CD14-positive monocyte (primary cell): Measurements from ENCODE around the gene OLIG3. TPM values are rescaled to one million over a fixed set of nuclear protein-coding genes. Genes with fewer than 3 reads are reported as not detected.

ENCODE experiments used
- DNase-seq, 3 donors: peaks; one replicate each; pipeline ENCODE4 v3.0.0-alpha.2; 2011 to 2022
- H2AFZ ChIP-seq: 2 replicates; pipeline ENCODE4 v1.6.0; 2012; ENCODE audit warnings: mild to moderate bottlenecking, low read depth, low read length, inconsistent platforms; ENCODE audit not compliant: insufficient read depth, poor library complexity, severe bottlenecking
- H3K27ac ChIP-seq, 2 donors: 1 replicate in 1 of 2; 2 replicates in 1 of 2; pipeline ENCODE4 v1.5.1; 2012 to 2013; ENCODE audit warnings: low read length in 2 of 2, control low read depth in 1 of 2, inconsistent platforms in 1 of 2, low read depth in 1 of 2, mild to moderate bottlenecking in 1 of 2
- H3K27me3 ChIP-seq, 2 donors: one replicate each; pipeline versions ENCODE4 v1.6.0 to v1.6.1; 2011 to 2013; ENCODE audit warnings: low read length in 2 of 2; ENCODE audit not compliant: control insufficient read depth in 2 of 2, insufficient read depth in 2 of 2
- H3K36me3 ChIP-seq, 2 donors: replicated peaks in 1 of 2; 1 replicate in 1 of 2; 2 replicates in 1 of 2; pipeline versions ENCODE4 v1.5.1 to v1.6.1; 2012 to 2013; ENCODE audit warnings: low read length in 2 of 2, control low read depth in 1 of 2, inconsistent platforms in 1 of 2, mild to moderate bottlenecking in 1 of 2; ENCODE audit not compliant: insufficient read depth in 2 of 2, control insufficient read depth in 1 of 2
- H3K4me1 ChIP-seq, 2 donors: 1 replicate in 1 of 2; 2 replicates in 1 of 2; pipeline versions ENCODE4 v1.5.1 to v1.6.1; 2012 to 2013; ENCODE audit warnings: low read length in 2 of 2, control low read depth in 1 of 2, inconsistent platforms in 1 of 2, mild to moderate bottlenecking in 1 of 2, moderate library complexity in 1 of 2; ENCODE audit not compliant: insufficient read depth in 2 of 2, control insufficient read depth in 1 of 2
- H3K4me2 ChIP-seq: replicated peaks from 2 replicates; pipeline ENCODE3; 2012; ENCODE audit warnings: low read length, moderate library complexity, mild to moderate bottlenecking; ENCODE audit not compliant: poor library complexity, severe bottlenecking; ENCODE audit errors: extremely low read depth
- H3K4me3 ChIP-seq, 3 experiments: fragments of 200-600 bp in 1 of 3; sonication (generic) in 1 of 3; replicated peaks in 1 of 3; 1 replicate in 2 of 3; 2 replicates in 1 of 3; pipeline ENCODE4 v1.5.1; 2011 to 2013; ENCODE audit warnings: low read length in 3 of 3, mild to moderate bottlenecking in 3 of 3, control low read depth in 2 of 3, low read depth in 2 of 3, inconsistent platforms in 1 of 3, moderate library complexity in 1 of 3
- H3K79me2 ChIP-seq: 2 replicates; pipeline ENCODE4 v1.6.0; 2012; ENCODE audit warnings: mild to moderate bottlenecking, control low read depth, inconsistent platforms, low read length, moderate library complexity; ENCODE audit not compliant: insufficient read depth
- H3K9ac ChIP-seq: 2 replicates; pipeline ENCODE4 v1.6.0; 2017; ENCODE audit warnings: low read length, mild to moderate bottlenecking; ENCODE audit not compliant: insufficient read depth, poor library complexity, severe bottlenecking
- H3K9me3 ChIP-seq, 2 donors: replicated peaks in 1 of 2; 1 replicate in 1 of 2; 2 replicates in 1 of 2; pipeline versions ENCODE4 v1.5.1 to v1.6.1; 2012 to 2013; ENCODE audit warnings: low read length in 2 of 2, control low read depth in 1 of 2; ENCODE audit not compliant: control insufficient read depth in 1 of 2, insufficient read depth in 1 of 2
- H4K20me1 ChIP-seq: 2 replicates; pipeline ENCODE4 v1.6.0; 2012; ENCODE audit warnings: mild to moderate bottlenecking, low read length, control low read depth, moderate library complexity; ENCODE audit not compliant: insufficient read depth
- H3K27ac Mint-ChIP-seq, 7 donors: one replicate each; pipeline ENCODE4 v1.8.0; 2020; ENCODE audit warnings: mild to moderate bottlenecking in 7 of 7, mixed read lengths in 7 of 7, moderate library complexity in 6 of 7, inconsistent platforms in 2 of 7
- H3K27me3 Mint-ChIP-seq, 3 donors: one replicate each; pipeline ENCODE4 v1.8.0; 2021 to 2022; ENCODE audit warnings: low read depth in 3 of 3, mild to moderate bottlenecking in 3 of 3, mixed read lengths in 3 of 3, moderate library complexity in 3 of 3, inconsistent platforms in 1 of 3
- H3K36me3 Mint-ChIP-seq, 2 donors: one replicate each; pipeline ENCODE4 v1.8.0; 2020; ENCODE audit warnings: mixed read lengths in 2 of 2, inconsistent platforms in 1 of 2, mild to moderate bottlenecking in 1 of 2
- H3K4me1 Mint-ChIP-seq: one replicate; pipeline ENCODE4 v1.8.0; 2020; ENCODE audit warnings: mild to moderate bottlenecking, mixed read lengths
- H3K4me3 Mint-ChIP-seq, 2 donors: one replicate each; pipeline ENCODE4 v1.8.0; 2020; ENCODE audit warnings: mild to moderate bottlenecking in 2 of 2, mixed read lengths in 2 of 2, moderate library complexity in 1 of 2
- H3K9me3 Mint-ChIP-seq, 7 donors: one replicate each; pipeline ENCODE4 v1.8.0; 2020 to 2022; ENCODE audit warnings: mixed read lengths in 7 of 7, mild to moderate bottlenecking in 6 of 7, moderate library complexity in 6 of 7, inconsistent platforms in 2 of 7
- WGBS: methylation state at CpG from one replicate; pipeline ENCODE4 v1.1.5; 2013; ENCODE audit warnings: missing lambda C conversion rate; ENCODE audit not compliant: insufficient coverage; 5-methylcytosine and 5-hydroxymethylcytosine counted together
- intact Hi-C, 2 donors: fragments of 100-400 bp; cut with micrococcal nuclease; formaldehyde crosslinking; loops; one replicate each; pipeline versions ENCODE4 v1.15.0 to v1.15.1; 2023
- polyA plus RNA-seq, 3 donors: library from polyadenylated mRNA; depleted of rRNA in 1 of 3; unstranded in 2 of 3; stranded (reverse) in 1 of 3; fragments of 300-500 nt in 2 of 3; fragments of >200 nt in 1 of 3; fragmentation: Illumina TruSeq in 2 of 3; gene quantifications; 1 replicate in 2 of 3; 2 replicates in 1 of 3; pipeline ENCODE4 v1.2.3, GENCODE V29; 2012 to 2021
- TF ChIP-seq, protein P1 (sequence below): fragments of 200-600 bp; IDR thresholded peaks from one replicate; pipeline ENCODE4 v1.8.0; 2022; ENCODE audit warnings: antibody characterized with exemption, mild to moderate bottlenecking

Gene OLIG3
- polyA plus RNA-seq, 3 donors, result not detected

DNA sequence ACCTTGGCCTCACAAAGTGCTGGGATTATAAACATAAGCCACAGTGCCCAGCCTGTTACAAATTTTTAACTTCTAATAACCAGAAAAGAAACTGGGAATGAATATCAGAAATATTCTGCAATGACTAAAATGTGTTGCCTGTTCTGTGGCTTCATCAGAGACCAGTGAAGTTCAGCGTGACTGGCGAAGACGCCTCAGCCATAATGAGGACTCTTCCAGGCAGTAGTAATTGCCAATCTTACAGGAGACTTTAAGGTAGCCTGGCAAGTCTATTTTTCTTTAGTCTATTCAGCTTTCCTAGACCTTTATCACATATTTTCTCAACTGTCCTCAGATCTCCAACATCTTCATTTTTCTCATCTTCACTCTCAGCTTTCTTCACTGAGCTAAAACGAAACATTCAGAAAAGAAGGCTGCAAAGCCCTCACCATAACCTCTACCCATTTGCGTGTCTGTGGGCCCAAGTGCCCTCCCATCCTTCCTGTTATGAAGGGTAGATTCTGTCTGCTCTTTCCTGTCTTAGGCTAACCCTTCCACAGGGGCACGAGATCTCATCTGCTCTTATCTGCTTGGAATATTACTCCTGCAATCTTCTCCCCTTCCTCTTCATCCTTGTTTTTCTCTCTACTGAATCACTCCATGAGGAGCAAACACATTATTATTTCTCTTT lies 42.0 kb upstream of the OLIG3 start:
- Histone ChIP-seq H3K4me2 (no peak overlapping the region), H3K27me3 (peaks cover 18 to 26% of the 10 kb centered on the region in 2 donors), H4K20me1 (no peaks in the 10 kb centered on the region), H2AFZ (no peak overlapping the region), H3K9me3 (no peaks in the 10 kb centered on the region), H3K27ac (no peak overlapping the region), H3K79me2 (no peaks in the 10 kb centered on the region), H3K9ac (no peak overlapping the region), H3K4me3 (no peak overlapping the region), H3K36me3 (no peaks in the 10 kb centered on the region), H3K4me1 (no peaks in the 10 kb centered on the region)
- TF ChIP-seq, protein P1, sequence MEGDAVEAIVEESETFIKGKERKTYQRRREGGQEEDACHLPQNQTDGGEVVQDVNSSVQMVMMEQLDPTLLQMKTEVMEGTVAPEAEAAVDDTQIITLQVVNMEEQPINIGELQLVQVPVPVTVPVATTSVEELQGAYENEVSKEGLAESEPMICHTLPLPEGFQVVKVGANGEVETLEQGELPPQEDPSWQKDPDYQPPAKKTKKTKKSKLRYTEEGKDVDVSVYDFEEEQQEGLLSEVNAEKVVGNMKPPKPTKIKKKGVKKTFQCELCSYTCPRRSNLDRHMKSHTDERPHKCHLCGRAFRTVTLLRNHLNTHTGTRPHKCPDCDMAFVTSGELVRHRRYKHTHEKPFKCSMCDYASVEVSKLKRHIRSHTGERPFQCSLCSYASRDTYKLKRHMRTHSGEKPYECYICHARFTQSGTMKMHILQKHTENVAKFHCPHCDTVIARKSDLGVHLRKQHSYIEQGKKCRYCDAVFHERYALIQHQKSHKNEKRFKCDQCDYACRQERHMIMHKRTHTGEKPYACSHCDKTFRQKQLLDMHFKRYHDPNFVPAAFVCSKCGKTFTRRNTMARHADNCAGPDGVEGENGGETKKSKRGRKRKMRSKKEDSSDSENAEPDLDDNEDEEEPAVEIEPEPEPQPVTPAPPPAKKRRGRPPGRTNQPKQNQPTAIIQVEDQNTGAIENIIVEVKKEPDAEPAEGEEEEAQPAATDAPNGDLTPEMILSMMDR, result no peak
- H3K27me3 Mint-ChIP-seq, result peaks cover 15 to 24% (median 22%) of the 10 kb centered on the region in 3 donors
- intact Hi-C loops, result no loop called here
- H3K27ac Mint-ChIP-seq, result no peak overlapping the region
- 89% methylated on average over 4 of the region's 6 CpGs for WGBS
- DNase-seq, result no peak
- peaks cover 0 to 7% (median 0%) of the 10 kb centered on the region in 7 donors for H3K9me3 Mint-ChIP-seq
- H3K36me3 Mint-ChIP-seq, result no peaks in the 10 kb centered on the region
- no peaks in the 10 kb centered on the region for H3K4me1 Mint-ChIP-seq
- H3K4me3 Mint-ChIP-seq, result no peak overlapping the region

DNA sequence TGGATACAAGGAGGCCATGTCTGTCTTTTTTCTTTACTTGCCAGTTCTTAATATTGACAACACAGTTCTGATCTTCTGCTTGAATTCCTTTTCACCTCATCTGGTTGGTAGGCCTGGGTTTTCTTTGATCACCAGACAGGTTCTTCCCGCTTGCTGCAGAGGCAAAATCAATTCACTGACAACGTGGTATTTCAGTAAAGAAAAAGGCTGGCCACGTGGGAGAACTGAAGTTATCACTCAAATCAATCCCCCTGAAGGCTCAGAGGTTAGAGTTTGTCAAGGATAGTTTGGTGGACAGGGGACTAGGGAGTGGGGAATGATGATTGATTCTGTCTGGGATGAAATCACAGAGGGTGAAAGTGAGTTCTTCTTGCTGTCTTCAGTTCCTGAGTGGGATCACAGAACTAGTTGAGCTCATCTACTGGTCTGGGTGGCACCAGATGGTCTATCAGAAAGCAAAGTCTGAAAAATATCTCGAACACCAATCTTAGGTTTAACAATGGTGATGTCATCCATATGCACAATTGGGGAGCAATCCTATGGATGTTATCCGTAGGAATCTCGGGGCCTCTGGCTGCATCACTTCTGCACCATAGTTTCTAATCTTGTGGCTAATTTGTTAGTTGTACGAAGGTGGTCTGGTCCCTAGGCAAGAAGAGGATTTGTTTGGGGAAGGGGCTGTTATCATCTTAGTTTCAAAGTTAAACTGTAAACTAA lies 37.3 kb upstream of the OLIG3 start:
- no peak for DNase-seq
- Histone ChIP-seq H3K4me2 (no peak overlapping the region), H2AFZ (no peak overlapping the region), H3K27me3 (peaks cover 19 to 22% of the 10 kb centered on the region in 2 donors), H3K9me3 (peaks cover 0 to 3% of the 10 kb centered on the region in 2 donors), H3K4me1 (no peaks in the 10 kb centered on the region), H3K36me3 (no peaks in the 10 kb centered on the region), H3K4me3 (no peak overlapping the region), H4K20me1 (no peaks in the 10 kb centered on the region), H3K27ac (no peak overlapping the region), H3K9ac (no peak overlapping the region), H3K79me2 (no peaks in the 10 kb centered on the region)
- WGBS, result 86% methylated on average over 4 of the region's 7 CpGs
- Mint-ChIP-seq H3K4me1 (no peaks in the 10 kb centered on the region), H3K36me3 (no peaks in the 10 kb centered on the region), H3K27ac (no peak overlapping the region), H3K9me3 (peaks cover 0 to 9% (median 4%) of the 10 kb centered on the region in 7 donors), H3K27me3 (peaks cover 18 to 26% (median 26%) of the 10 kb centered on the region in 3 donors), H3K4me3 (no peak overlapping the region)
- intact Hi-C loops, result no loop called here
- TF ChIP-seq, protein P1, result no peak
